ENCODE results near the gene DNER.
A peak's percentile ranks its signal among the peaks of the same experiment; 100 is the strongest.
"Not testable (repeated sequence)": the region's sequence is repeated elsewhere in the genome, so short reads cannot be mapped to it uniquely, and the experiment has no call there.

Gene DNER

GRCh38 chr2:229622495-229623355 lies 91.6 kb downstream of the DNER start:
- no peak for DNase-seq (ENCODE audit: low read depth in 2 of 2)

GRCh38 chr2:229620759-229621158 lies 93.6 kb downstream of the DNER start:
- DNase-seq (ENCODE audit: low read depth in 2 of 2) = no peak

- DNase-seq (ENCODE audit: low read depth in 2 of 2) = no peak
Measured at GRCh38 chr2:229620289-229620688, 94.1 kb downstream of the DNER start.

GRCh38 chr2:229616433-229616832 lies 97.9 kb downstream of the DNER start:
- no peak for DNase-seq (ENCODE audit: low read depth in 2 of 2)

GRCh38 chr2:229614021-229614420 lies 100.3 kb downstream of the DNER start:
- not testable (repeated sequence) for DNase-seq (ENCODE audit: low read depth in 2 of 2)

- DNase-seq (ENCODE audit: low read depth in 2 of 2) = no peak
Measured at GRCh38 chr2:229612384-229612971, 101.9 kb downstream of the DNER start.

- no peak for DNase-seq (ENCODE audit: low read depth in 2 of 2)
Measured at GRCh38 chr2:229611360-229611759, 103.0 kb downstream of the DNER start.

GRCh38 chr2:229610872-229611271 lies 103.5 kb downstream of the DNER start:
- DNase-seq (ENCODE audit: low read depth in 2 of 2) = no peak

- DNase-seq (ENCODE audit: low read depth in 2 of 2) = no peak
Measured at GRCh38 chr2:229610333-229610732, 104.0 kb downstream of the DNER start.

- no peak for DNase-seq (ENCODE audit: low read depth in 2 of 2)
Measured at GRCh38 chr2:229601936-229602335, 112.4 kb downstream of the DNER start.

- DNase-seq (ENCODE audit: low read depth in 2 of 2) = no peak
Measured at GRCh38 chr2:229601396-229601795, 113.0 kb downstream of the DNER start.

- DNase-seq (ENCODE audit: low read depth in 2 of 2) = no peak
Measured at GRCh38 chr2:229598227-229598626, 116.1 kb downstream of the DNER start.

- DNase-seq (ENCODE audit: low read depth in 2 of 2) = no peak
Measured at GRCh38 chr2:229596796-229597195, 117.6 kb downstream of the DNER start.

GRCh38 chr2:229591611-229592010 lies 122.7 kb downstream of the DNER start:
- DNase-seq (ENCODE audit: low read depth in 2 of 2) = no peak

- DNase-seq (ENCODE audit: low read depth in 2 of 2) = peak in 1 of 2 donors; percentile 6
Measured at GRCh38 chr2:229586746-229587705, 127.3 kb downstream of the DNER start.

- DNase-seq (ENCODE audit: low read depth in 2 of 2) = no peak
Measured at GRCh38 chr2:229586012-229586411, 128.3 kb downstream of the DNER start.

- no peak for DNase-seq (ENCODE audit: low read depth in 2 of 2)
Measured at GRCh38 chr2:229582151-229582550, 132.2 kb downstream of the DNER start.

GRCh38 chr2:229578052-229578846 lies 136.1 kb downstream of the DNER start:
- no peak for DNase-seq (ENCODE audit: low read depth in 2 of 2)

GRCh38 chr2:229575569-229576315 lies 138.6 kb downstream of the DNER start:
- DNase-seq (ENCODE audit: low read depth in 2 of 2) = no peak

- DNase-seq (ENCODE audit: low read depth in 2 of 2) = no peak
Measured at GRCh38 chr2:229572507-229573271, 141.7 kb downstream of the DNER start.

Measured in activated CD4-positive, alpha-beta T cell treated with anti-CD3 and anti-CD28 coated beads for 24 hours (primary cell).